D721Med (cell line): ENCODE results near the gene ZNF331.
"Not testable (repeated sequence)": the region's sequence is repeated elsewhere in the genome, so short reads cannot be mapped to it uniquely, and the experiment has no call there.

Source experiments
- DNase-seq: peaks from one replicate; pipeline ENCODE4 v3.0.0; 2011; ENCODE audit warnings: low spot score; ENCODE audit not compliant: insufficient read length
- FAIRE-seq: peaks from 2 replicates; lab custom pipeline; 2011; peaks lifted over from hg19 to GRCh38; lab: Jason Lieb, UNC
- CTCF ChIP-seq: IDR thresholded peaks from 2 replicates; pipeline ENCODE4 v1.5.1; 2012; ENCODE audit warnings: mild to moderate bottlenecking, control low read depth; ENCODE audit not compliant: insufficient read depth; ENCODE audit errors: missing control alignments

ZNF331 gene

GRCh38 chr19:53537521-53538377 is at the start of gene ZNF331:
Gene ZNF331, plus strand, starts transcription at chr19:53538145. Its CDS starts 31,232 bp downstream, at chr19:53569377.
- TF ChIP-seq CTCF: no peak
- FAIRE-seq (no peak), DNase-seq (no peak)

- TF ChIP-seq CTCF: no peak
- FAIRE-seq (no peak), DNase-seq (no peak)
Measured at GRCh38 chr19:53492153-53492552, 45.8 kb upstream of the ZNF331 start.

- DNase-seq, FAIRE-seq: not testable (repeated sequence)
Measured at GRCh38 chr19:53497311-53498023, 40.5 kb upstream of the ZNF331 start.

- not testable (repeated sequence) for FAIRE-seq, DNase-seq
Measured at GRCh38 chr19:53498024-53498395, 39.9 kb upstream of the ZNF331 start.

- FAIRE-seq: not testable (repeated sequence)
Measured at GRCh38 chr19:53503151-53503550, 34.8 kb upstream of the ZNF331 start.

GRCh38 chr19:53503671-53504364 is 34.1 kb upstream of the ZNF331 start:
- not testable (repeated sequence) for DNase-seq, FAIRE-seq

More at GRCh38 chr19:53503151-53503550, 34.8 kb upstream of the ZNF331 start:
- not testable (repeated sequence) for DNase-seq

GRCh38 chr19:53504365-53504703 is 33.6 kb upstream of the ZNF331 start:
- TF ChIP-seq CTCF: peak; percentile 26
- DNase-seq: not testable (repeated sequence)
- FAIRE-seq: peak; percentile 63

GRCh38 chr19:53504885-53505284 is 33.1 kb upstream of the ZNF331 start:
- no peak for FAIRE-seq
- TF ChIP-seq CTCF: no peak
- no peak for DNase-seq

- no peak for FAIRE-seq
- no peak for TF ChIP-seq CTCF
- no peak for DNase-seq
Measured at GRCh38 chr19:53506728-53507127, 31.2 kb upstream of the ZNF331 start.
